Smooth muscle cell (in vitro differentiated cells): ENCODE results near the gene SEC16A. TPM values are rescaled to one million over a fixed set of nuclear protein-coding genes. Genes with fewer than 3 reads are reported as not detected.

ENCODE experiments used
- DNase-seq: peaks from one replicate; lab custom pipeline; 2025; ENCODE audit not compliant: unreplicated experiment; lab: John Stamatoyannopoulos, UW
- H2AFZ ChIP-seq: fragments of 200-600 bp; sonication (generic); 2 replicates; pipeline ENCODE4 v1.6.0; 2016; ENCODE audit warnings: antibody characterized with exemption, low read depth, mild to moderate bottlenecking
- H3F3A ChIP-seq: fragments of 200-600 bp; sonication (generic); 2 replicates; pipeline ENCODE4 v1.6.0; 2017; ENCODE audit warnings: antibody characterized with exemption, low read depth
- H3K27ac ChIP-seq: fragments of 200-600 bp; sonication (generic); 2 replicates; pipeline ENCODE4 v1.5.1; 2016; ENCODE audit warnings: low read depth, mild to moderate bottlenecking
- H3K27me3 ChIP-seq: fragments of 200-600 bp; sonication (generic); 2 replicates; pipeline ENCODE4 v1.6.1; 2016; ENCODE audit warnings: low read depth, mild to moderate bottlenecking
- H3K36me3 ChIP-seq: fragments of 200-600 bp; sonication (generic); 2 replicates; pipeline ENCODE4 v1.5.1; 2016; ENCODE audit warnings: low read depth
- H3K4me1 ChIP-seq: fragments of 200-600 bp; sonication (generic); 2 replicates; pipeline ENCODE4 v1.5.1; 2016; ENCODE audit warnings: low read depth
- H3K4me2 ChIP-seq: fragments of 200-600 bp; sonication (generic); 2 replicates; pipeline ENCODE4 v1.6.0; 2016; ENCODE audit warnings: mild to moderate bottlenecking
- H3K4me3 ChIP-seq: fragments of 200-600 bp; sonication (generic); 2 replicates; pipeline ENCODE4 v1.5.1; 2016; ENCODE audit warnings: mild to moderate bottlenecking
- H3K79me2 ChIP-seq: fragments of 200-600 bp; sonication (generic); 2 replicates; pipeline ENCODE4 v1.6.0; 2016; ENCODE audit warnings: low read depth, mild to moderate bottlenecking
- H3K9ac ChIP-seq: fragments of 200-600 bp; sonication (generic); 2 replicates; pipeline ENCODE4 v1.6.0; 2016; ENCODE audit warnings: low read depth
- H3K9me3 ChIP-seq: fragments of 200-600 bp; sonication (generic); replicated peaks from 2 replicates; pipeline ENCODE4 v1.5.1; 2016; ENCODE audit warnings: low read depth
- H4K20me1 ChIP-seq: fragments of 200-600 bp; sonication (generic); 2 replicates; pipeline ENCODE4 v1.6.0; 2016; ENCODE audit warnings: low read depth
- CTCF ChIP-seq: fragments of 200-600 bp; sonication (generic); IDR thresholded peaks from 2 replicates; pipeline ENCODE4 v1.5.1; 2017; ENCODE audit warnings: borderline replicate concordance, mild to moderate bottlenecking, antibody characterized with exemption; ENCODE audit not compliant: insufficient read depth, poor library complexity, severe bottlenecking
- WGBS: methylation state at CpG from one replicate; pipeline ENCODE4 v1.1.7; 2016; ENCODE audit warnings: low lambda C conversion rate; 5-methylcytosine and 5-hydroxymethylcytosine counted together
- polyA plus RNA-seq: library from polyadenylated mRNA; unstranded; fragments of >200 nt; fragmentation: Nextera tagmentation; extraction: Ambion mirVana; gene quantifications from 2 replicates; pipeline ENCODE4 v1.2.1, GENCODE V29; 2016
- total RNA-seq: library from RNA; depleted of rRNA; stranded (reverse); fragments of >200 nt; gene quantifications from 2 replicates; pipeline ENCODE4 v1.2.3, GENCODE V29; 2014

SEC16A gene
- total and polyA plus RNA-seq, 2 experiments from 2014 or later = 45.7 to 56.8 TPM

GRCh38 chr9:136501686-136502085 is 18.8 kb upstream of the SEC16A start:
- no peak overlapping the region for H3K9ac ChIP-seq
- H3K9me3 ChIP-seq = no peaks in the 10 kb centered on the region
- H3K27me3 ChIP-seq = no peaks in the 10 kb centered on the region
- no peak overlapping the region for H3K4me3 ChIP-seq
- TF ChIP-seq CTCF = no peak
- H4K20me1 ChIP-seq = no peaks in the 10 kb centered on the region
- no peaks in the 10 kb centered on the region for H3K36me3 ChIP-seq
- no peak overlapping the region for H3K4me2 ChIP-seq
- H3K27ac ChIP-seq = no peak overlapping the region
- DNase-seq = no peak
- no peak overlapping the region for H2AFZ ChIP-seq
- no peaks in the 10 kb centered on the region for H3K79me2 ChIP-seq
- H3F3A ChIP-seq = no peaks in the 10 kb centered on the region
- no peaks in the 10 kb centered on the region for H3K4me1 ChIP-seq
- 95% methylated on average over 23 of the region's 23 CpGs for WGBS

- H3K9me3 ChIP-seq = no peaks in the 10 kb centered on the region
- no peaks in the 10 kb centered on the region for H3K4me1 ChIP-seq
- no peaks in the 10 kb centered on the region for H3F3A ChIP-seq
- no peak overlapping the region for H3K9ac ChIP-seq
- no peak for TF ChIP-seq CTCF
- H2AFZ ChIP-seq = no peak overlapping the region
- H3K4me3 ChIP-seq = no peak overlapping the region
- no peaks in the 10 kb centered on the region for H4K20me1 ChIP-seq
- H3K36me3 ChIP-seq = no peaks in the 10 kb centered on the region
- no peak overlapping the region for H3K4me2 ChIP-seq
- no peaks in the 10 kb centered on the region for H3K79me2 ChIP-seq
- no peak for DNase-seq
- WGBS = 97% methylated on average over 50 of the region's 50 CpGs
- H3K27me3 ChIP-seq = no peaks in the 10 kb centered on the region
- no peak overlapping the region for H3K27ac ChIP-seq
These were observed 17.4 kb upstream of the SEC16A start for GRCh38 chr9:136499935-136500910.

GRCh38 chr9:136499071-136499934 is 16.5 kb upstream of the SEC16A start:
- Histone ChIP-seq H3K9ac (no peak overlapping the region), H2AFZ (no peak overlapping the region), H3K36me3 (no peaks in the 10 kb centered on the region), H3K4me1 (no peaks in the 10 kb centered on the region), H4K20me1 (no peaks in the 10 kb centered on the region), H3K27me3 (no peaks in the 10 kb centered on the region), H3K79me2 (no peaks in the 10 kb centered on the region), H3F3A (no peaks in the 10 kb centered on the region), H3K27ac (no peak overlapping the region), H3K4me3 (no peak overlapping the region), H3K9me3 (no peaks in the 10 kb centered on the region), H3K4me2 (no peak overlapping the region)
- WGBS = 97% methylated on average over 43 of the region's 46 CpGs
- DNase-seq = no peak
- no peak for TF ChIP-seq CTCF
